ENCODE data around the gene ARFGEF2.
A peak's percentile ranks its signal among the peaks of the same experiment; 100 is the strongest.
"Not testable (repeated sequence)": the region's sequence is repeated elsewhere in the genome, so short reads cannot be mapped to it uniquely, and the experiment has no call there.

The ARFGEF2 gene

GRCh38 chr20:49009899-49010631 lies 88.6 kb downstream of the ARFGEF2 start:
- no peaks in the 10 kb centered on the region for H3K9me3 ChIP-seq (ENCODE audit: insufficient read depth, low read length)
- no peak overlapping the region for H3K4me3 ChIP-seq (ENCODE audit: insufficient read length, low read depth)
- H3K27me3 ChIP-seq (ENCODE audit: insufficient read depth, insufficient read length) = no peaks in the 10 kb centered on the region
- no peak for TF ChIP-seq SUZ12 (IDR thresholded peaks at IDR 0.05; ENCODE audit: extremely low read depth, insufficient read depth, insufficient read length)
- TF ChIP-seq ZNF274 (IDR thresholded peaks at IDR 0.05; ENCODE audit: low read depth, low read length) = no peak
- TF ChIP-seq YY1 (IDR thresholded peaks at IDR 0.05; ENCODE audit: insufficient read depth, insufficient read length) = no peak
- no peaks in the 10 kb centered on the region for H3K4me1 ChIP-seq (ENCODE audit: insufficient read depth, insufficient read length)
- peaks cover 83% of the 10 kb centered on the region for H3K36me3 ChIP-seq (ENCODE audit: insufficient read depth, insufficient read length, low read length)
- no peak for DNase-seq (ENCODE audit: low read depth, low spot score)
- H3K9ac ChIP-seq (ENCODE audit: insufficient read length, low read depth) = no peak overlapping the region

GRCh38 chr20:49024220-49024619 lies 102.7 kb downstream of the ARFGEF2 start:
- Histone ChIP-seq H3K4me1 (ENCODE audit: insufficient read depth, insufficient read length) (no peaks in the 10 kb centered on the region), H3K4me3 (ENCODE audit: insufficient read length, low read depth) (no peak overlapping the region), H3K27me3 (ENCODE audit: insufficient read depth, insufficient read length) (no peaks in the 10 kb centered on the region), H3K9me3 (ENCODE audit: insufficient read depth, low read length) (no peaks in the 10 kb centered on the region), H3K36me3 (ENCODE audit: insufficient read depth, insufficient read length, low read length) (peaks cover 74% of the 10 kb centered on the region), H3K9ac (ENCODE audit: insufficient read length, low read depth) (no peak overlapping the region)
- no peak for DNase-seq (ENCODE audit: low read depth, low spot score)
- TF ChIP-seq YY1 (IDR thresholded peaks at IDR 0.05; ENCODE audit: insufficient read depth, insufficient read length) (no peak), SUZ12 (IDR thresholded peaks at IDR 0.05; ENCODE audit: extremely low read depth, insufficient read depth, insufficient read length) (no peak), ZNF274 (IDR thresholded peaks at IDR 0.05; ENCODE audit: low read depth, low read length) (no peak)

GRCh38 chr20:49028177-49028576 lies 106.7 kb downstream of the ARFGEF2 start:
- H3K4me1 ChIP-seq (ENCODE audit: insufficient read depth, insufficient read length); H3K9me3 ChIP-seq (ENCODE audit: insufficient read depth, low read length); H3K4me3 ChIP-seq (ENCODE audit: insufficient read length, low read depth); H3K27me3 ChIP-seq (ENCODE audit: insufficient read depth, insufficient read length); H3K9ac ChIP-seq (ENCODE audit: insufficient read length, low read depth); DNase-seq (ENCODE audit: low read depth, low spot score): not testable (repeated sequence)
- peaks cover 75% of the 10 kb centered on the region for H3K36me3 ChIP-seq (ENCODE audit: insufficient read depth, insufficient read length, low read length)

GRCh38 chr20:49028684-49029083 lies 107.2 kb downstream of the ARFGEF2 start:
- H3K36me3 ChIP-seq (ENCODE audit: insufficient read depth, insufficient read length, low read length) = peaks cover 77% of the 10 kb centered on the region
- no peaks in the 10 kb centered on the region for H3K9me3 ChIP-seq (ENCODE audit: insufficient read depth, low read length)
- peak overlapping the region; percentile 18 for H3K9ac ChIP-seq (ENCODE audit: insufficient read length, low read depth)
- no peak overlapping the region for H3K4me3 ChIP-seq (ENCODE audit: insufficient read length, low read depth)
- H3K27me3 ChIP-seq (ENCODE audit: insufficient read depth, insufficient read length) = no peaks in the 10 kb centered on the region
- DNase-seq (ENCODE audit: low read depth, low spot score) = no peak
- no peak for TF ChIP-seq ZNF274 (IDR thresholded peaks at IDR 0.05; ENCODE audit: low read depth, low read length)
- TF ChIP-seq YY1 (IDR thresholded peaks at IDR 0.05; ENCODE audit: insufficient read depth, insufficient read length) = no peak
- no peak for TF ChIP-seq SUZ12 (IDR thresholded peaks at IDR 0.05; ENCODE audit: extremely low read depth, insufficient read depth, insufficient read length)
- no peaks in the 10 kb centered on the region for H3K4me1 ChIP-seq (ENCODE audit: insufficient read depth, insufficient read length)

GRCh38 chr20:49029203-49029602 lies 107.7 kb downstream of the ARFGEF2 start:
- Histone ChIP-seq H3K36me3 (ENCODE audit: insufficient read depth, insufficient read length, low read length) (peaks cover 78% of the 10 kb centered on the region), H3K4me3 (ENCODE audit: insufficient read length, low read depth) (no peak overlapping the region), H3K9me3 (ENCODE audit: insufficient read depth, low read length) (no peaks in the 10 kb centered on the region), H3K9ac (ENCODE audit: insufficient read length, low read depth) (no peak overlapping the region), H3K27me3 (ENCODE audit: insufficient read depth, insufficient read length) (no peaks in the 10 kb centered on the region), H3K4me1 (ENCODE audit: insufficient read depth, insufficient read length) (no peaks in the 10 kb centered on the region)
- no peak for DNase-seq (ENCODE audit: low read depth, low spot score)
- TF ChIP-seq SUZ12 (IDR thresholded peaks at IDR 0.05; ENCODE audit: extremely low read depth, insufficient read depth, insufficient read length) = no peak
- TF ChIP-seq ZNF274 (IDR thresholded peaks at IDR 0.05; ENCODE audit: low read depth, low read length) = no peak
- no peak for TF ChIP-seq YY1 (IDR thresholded peaks at IDR 0.05; ENCODE audit: insufficient read depth, insufficient read length)

- no peak overlapping the region for H3K4me3 ChIP-seq (ENCODE audit: insufficient read length, low read depth)
- H3K36me3 ChIP-seq (ENCODE audit: insufficient read depth, insufficient read length, low read length) = peaks cover 65% of the 10 kb centered on the region
- no peaks in the 10 kb centered on the region for H3K27me3 ChIP-seq (ENCODE audit: insufficient read depth, insufficient read length)
- no peak for DNase-seq (ENCODE audit: low read depth, low spot score)
- no peaks in the 10 kb centered on the region for H3K4me1 ChIP-seq (ENCODE audit: insufficient read depth, insufficient read length)
- no peaks in the 10 kb centered on the region for H3K9me3 ChIP-seq (ENCODE audit: insufficient read depth, low read length)
- TF ChIP-seq YY1 (IDR thresholded peaks at IDR 0.05; ENCODE audit: insufficient read depth, insufficient read length) = no peak
- TF ChIP-seq SUZ12 (IDR thresholded peaks at IDR 0.05; ENCODE audit: extremely low read depth, insufficient read depth, insufficient read length) = no peak
- no peak for TF ChIP-seq ZNF274 (IDR thresholded peaks at IDR 0.05; ENCODE audit: low read depth, low read length)
- H3K9ac ChIP-seq (ENCODE audit: insufficient read length, low read depth) = no peak overlapping the region
Measured at GRCh38 chr20:49030954-49031619, 109.6 kb downstream of the ARFGEF2 start.

- Histone ChIP-seq H3K36me3 (ENCODE audit: insufficient read depth, insufficient read length, low read length) (peaks cover 58% of the 10 kb centered on the region), H3K4me1 (ENCODE audit: insufficient read depth, insufficient read length) (no peaks in the 10 kb centered on the region), H3K9me3 (ENCODE audit: insufficient read depth, low read length) (no peaks in the 10 kb centered on the region), H3K9ac (ENCODE audit: insufficient read length, low read depth) (no peak overlapping the region), H3K27me3 (ENCODE audit: insufficient read depth, insufficient read length) (no peaks in the 10 kb centered on the region), H3K4me3 (ENCODE audit: insufficient read length, low read depth) (no peak overlapping the region)
- TF ChIP-seq YY1 (IDR thresholded peaks at IDR 0.05; ENCODE audit: insufficient read depth, insufficient read length) (no peak), SUZ12 (IDR thresholded peaks at IDR 0.05; ENCODE audit: extremely low read depth, insufficient read depth, insufficient read length) (no peak), ZNF274 (IDR thresholded peaks at IDR 0.05; ENCODE audit: low read depth, low read length) (no peak)
- DNase-seq (ENCODE audit: low read depth, low spot score) = no peak
Measured at GRCh38 chr20:49032455-49032854, 110.9 kb downstream of the ARFGEF2 start.
